HG03565 (cell line): Measurements from ENCODE around the gene ASNSD1.
"Not testable (repeated sequence)": the region's sequence is repeated elsewhere in the genome, so short reads cannot be mapped to it uniquely, and the experiment has no call there.

Experiments used
- ATAC-seq: cut with Tn5 transposase; IDR thresholded peaks from one replicate; pipeline ENCODE4 v1.9.1; 2021; ENCODE audit warnings: mild to moderate bottlenecking, moderate library complexity; ENCODE audit not compliant: unreplicated experiment

Gene ASNSD1

DNA sequence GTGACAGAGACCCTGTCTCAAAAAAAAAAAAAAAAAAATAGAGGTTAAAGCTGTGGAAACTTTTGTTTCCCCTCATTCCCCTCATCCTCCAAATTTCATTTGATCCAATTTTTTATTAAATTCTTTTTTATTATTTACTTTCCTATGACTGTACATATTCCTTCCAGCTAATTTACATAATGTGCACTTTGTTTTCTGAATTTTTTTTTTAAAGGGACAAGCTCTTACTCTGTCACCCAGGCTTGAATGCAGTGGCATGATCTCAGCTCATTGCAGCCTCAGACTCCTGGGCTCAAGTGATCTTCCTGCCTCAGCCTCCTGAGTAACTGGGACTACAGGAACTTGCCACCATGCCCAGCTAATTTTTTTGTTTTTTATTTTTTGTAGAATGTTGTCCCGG, 23.6 kb downstream of the ASNSD1 start:
- ATAC-seq = no peak

DNA sequence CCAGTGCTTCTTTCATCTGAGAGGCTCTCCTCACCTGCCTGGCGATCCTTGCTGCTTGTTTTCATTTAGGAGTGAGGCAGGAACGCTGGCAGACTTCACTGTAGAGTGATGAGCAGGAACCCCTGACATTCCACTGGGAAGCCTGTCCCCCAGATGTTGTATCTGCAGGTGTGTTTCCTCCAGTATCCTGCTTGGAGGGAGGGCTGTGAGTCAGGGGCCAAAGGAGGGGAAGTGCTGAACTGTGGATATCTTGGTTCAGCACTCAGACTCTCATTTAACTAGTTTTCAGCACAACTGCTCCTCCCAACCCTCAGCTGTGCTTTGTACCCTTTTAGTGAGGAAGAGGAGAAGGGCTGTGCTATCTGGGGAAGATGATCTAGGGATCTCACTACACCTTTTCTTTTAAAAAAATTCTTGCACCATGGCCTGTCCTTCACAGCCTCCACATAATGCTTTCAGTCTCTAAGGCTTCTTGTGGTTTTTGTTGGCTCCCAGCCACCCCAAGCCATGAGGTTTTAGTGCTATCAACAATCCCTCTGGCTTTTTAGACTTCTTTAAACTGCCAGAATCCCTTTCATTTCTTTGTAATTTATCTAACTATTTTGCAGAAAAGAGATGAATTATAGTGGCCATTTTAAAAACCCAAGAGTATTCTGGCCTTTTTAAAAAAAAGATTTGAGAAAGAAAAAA, 24.4 kb downstream of the ASNSD1 start:
- peak; percentile 55 for ATAC-seq

DNA sequence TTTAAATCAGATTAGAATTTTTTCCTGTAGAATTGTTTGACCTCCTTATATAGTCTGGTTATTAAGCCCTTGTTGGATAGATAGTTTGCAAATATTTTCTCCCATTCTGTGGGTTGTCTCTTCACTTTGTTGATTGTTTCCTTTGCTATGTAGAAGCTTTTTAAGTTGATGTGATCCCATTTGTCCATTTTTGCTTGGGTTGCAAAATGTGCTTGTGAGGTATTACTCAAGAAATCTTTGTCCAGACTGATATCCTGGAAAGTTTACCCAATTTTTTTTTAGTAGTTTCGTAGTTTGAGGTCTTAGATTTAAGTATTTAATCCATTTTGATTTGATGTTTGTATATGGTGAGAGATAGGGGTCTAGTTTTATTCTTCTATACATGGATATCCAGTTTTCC, 26.5 kb downstream of the ASNSD1 start:
- not testable (repeated sequence) for ATAC-seq

DNA sequence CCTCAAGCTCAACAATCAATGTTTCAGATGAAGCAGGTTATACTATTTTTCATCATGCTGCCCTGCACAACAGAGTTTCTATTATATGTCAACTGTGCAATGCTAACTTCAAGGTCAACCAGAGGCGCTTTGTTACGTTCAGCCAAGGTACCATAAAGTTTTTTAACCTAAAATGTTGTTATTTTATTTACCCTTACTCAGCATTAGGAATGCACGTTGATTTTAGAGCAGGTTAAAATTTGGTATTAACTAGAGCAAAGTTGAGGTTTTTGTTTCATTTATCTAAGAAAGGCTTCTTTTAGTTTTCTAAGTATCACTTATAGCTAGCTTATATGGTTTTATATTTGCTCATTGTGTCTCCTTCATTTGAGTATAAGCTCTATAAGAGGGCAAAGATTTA, 35.0 kb downstream of the ASNSD1 start:
- no peak for ATAC-seq

DNA sequence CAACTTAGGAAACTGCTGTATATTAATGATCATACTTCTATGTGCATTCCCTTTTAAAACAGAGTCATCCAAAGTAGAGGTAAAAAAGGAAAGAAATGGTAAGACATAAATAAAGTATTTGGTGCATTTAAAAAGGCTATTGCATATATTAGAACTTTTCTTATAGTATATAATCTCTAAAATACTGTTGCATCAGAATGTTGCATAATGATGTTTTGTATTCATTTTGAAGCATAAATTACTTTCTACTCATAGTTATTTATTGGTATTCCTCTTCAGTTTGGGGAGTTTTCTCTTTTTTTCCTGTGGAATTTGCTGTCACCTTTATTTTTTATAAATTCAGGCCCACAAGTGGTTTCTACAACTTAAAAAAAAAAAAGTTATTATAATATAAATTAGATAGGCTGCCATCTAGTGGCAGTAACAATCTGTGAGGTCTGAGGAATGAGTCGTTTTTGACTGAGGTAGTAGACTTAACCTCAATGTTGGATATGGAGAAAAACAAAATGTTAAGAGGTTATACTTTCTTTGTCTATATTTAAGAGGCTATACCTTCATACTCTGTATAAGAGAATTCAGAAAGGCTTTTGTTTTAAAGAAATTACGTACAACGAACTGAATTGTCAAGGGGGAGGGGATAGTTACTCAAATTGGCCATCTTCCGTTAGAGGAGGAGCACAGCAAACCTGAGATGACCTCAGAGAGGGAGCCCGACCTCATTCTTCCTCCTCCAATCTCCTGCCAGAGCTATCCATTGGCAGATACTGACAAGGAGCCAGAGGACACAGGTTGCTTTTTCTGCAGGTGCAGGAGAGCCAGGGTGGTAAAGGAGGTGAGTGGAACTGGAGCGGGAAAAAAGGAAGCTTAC, 37.0 kb downstream of the ASNSD1 start:
- ATAC-seq = peak; percentile 45

DNA sequence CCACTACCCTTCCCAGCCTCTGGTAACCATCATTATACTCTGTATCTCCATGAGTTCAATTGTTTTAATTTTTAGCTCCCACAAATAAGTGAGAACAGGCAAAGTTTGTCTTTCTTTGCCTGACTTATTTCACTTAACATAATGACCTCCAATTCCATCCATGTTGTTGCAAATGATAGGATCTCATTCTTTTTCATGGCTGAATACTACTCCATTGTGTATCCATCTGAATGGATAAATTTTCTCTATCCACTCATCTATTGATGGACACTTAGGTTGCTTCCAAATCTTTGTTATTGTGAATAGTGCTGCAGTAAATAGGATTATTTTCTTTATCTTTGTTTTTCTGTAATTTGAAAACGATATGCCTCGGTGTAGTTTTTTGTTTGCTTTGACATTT, 39.4 kb downstream of the ASNSD1 start:
- ATAC-seq = no peak

DNA sequence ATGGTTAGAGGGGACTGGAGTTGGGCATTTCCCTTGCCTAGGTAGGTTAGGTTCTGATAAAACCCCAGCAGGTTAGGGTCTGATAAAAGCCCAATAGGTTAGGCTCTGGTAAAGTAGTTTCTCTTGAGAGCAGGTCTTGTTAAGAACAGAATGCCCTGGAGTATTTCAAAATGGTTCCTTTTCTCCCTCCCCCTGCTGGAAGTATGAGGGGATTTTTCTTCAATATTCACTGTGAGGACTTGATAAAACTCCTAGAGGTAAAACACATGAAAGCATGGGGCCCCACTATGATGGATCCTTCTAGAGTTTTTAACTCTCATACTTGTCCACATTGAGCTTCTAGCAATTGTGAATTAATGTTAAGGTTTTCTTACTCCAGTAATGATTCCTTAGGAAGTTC, 40.8 kb downstream of the ASNSD1 start:
- no peak for ATAC-seq

DNA sequence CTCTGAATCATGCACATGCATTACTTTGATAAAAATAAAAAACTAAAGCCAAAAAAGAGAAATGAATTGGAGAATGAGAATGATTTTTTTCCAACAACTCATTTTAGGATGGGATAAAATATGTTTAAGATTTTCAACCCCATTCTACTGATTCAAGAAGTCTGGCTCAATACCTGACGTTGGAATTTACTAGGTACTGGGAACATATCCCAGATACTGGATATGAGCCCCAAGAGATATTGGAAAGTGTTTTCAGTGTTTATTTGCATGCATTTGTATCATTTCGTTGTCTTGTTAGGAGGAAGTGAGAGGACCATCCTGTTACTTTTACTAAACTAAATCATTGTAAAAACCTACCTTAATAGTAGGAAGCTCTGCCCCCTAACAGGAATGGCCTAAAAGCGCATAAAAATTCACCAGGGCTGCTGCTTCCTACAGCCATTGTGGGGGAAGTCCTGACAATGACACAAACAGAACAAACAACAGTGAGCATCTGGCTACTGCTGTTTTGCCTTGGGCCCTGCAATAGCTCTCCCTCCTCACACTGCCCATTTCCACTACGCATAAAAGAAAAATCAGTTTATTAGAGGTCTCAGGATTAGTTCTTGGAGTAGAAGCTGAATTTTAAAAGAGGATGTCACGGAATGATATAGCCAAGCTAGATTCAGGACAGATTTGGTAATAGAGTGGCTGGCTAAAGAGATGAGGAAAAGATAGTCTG, 48.4 kb downstream of the ASNSD1 start:
- no peak for ATAC-seq

DNA sequence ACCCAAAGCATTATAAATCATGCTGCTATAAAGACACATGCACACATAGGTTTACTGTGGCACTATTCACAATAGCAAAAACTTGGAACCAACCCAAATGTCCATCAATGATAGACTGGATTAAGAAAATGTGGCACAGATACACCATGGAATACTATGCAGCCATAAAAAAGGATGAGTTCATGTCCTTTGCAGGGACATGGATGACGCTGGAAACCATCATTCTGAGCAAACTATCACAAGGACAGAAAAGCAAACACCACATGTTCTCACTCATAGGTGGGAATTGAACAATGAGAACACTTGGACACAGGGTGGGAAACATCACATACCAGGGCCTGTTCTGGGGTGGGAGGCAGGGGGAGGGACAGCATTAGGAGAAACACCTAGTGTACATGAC, 56.3 kb downstream of the ASNSD1 start:
- ATAC-seq = not testable (repeated sequence)

DNA sequence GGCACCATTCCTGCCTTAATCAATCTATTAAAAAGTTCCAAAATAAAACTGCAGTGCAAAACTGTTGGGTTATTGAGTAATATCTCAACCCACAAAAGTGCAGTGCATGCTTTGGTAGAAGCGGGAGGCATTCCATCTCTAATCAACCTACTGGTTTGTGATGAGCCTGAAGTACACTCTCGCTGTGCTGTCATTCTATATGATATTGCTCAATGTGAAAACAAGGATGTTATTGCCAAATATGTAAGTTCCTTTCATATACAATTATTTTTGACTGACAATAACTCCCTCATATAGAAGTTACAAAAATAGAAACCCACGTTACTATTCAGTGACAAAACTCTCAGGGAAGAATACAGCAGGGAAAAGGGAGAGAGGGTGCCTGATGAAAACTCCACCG, 58.3 kb downstream of the ASNSD1 start:
- ATAC-seq = no peak
